NCI-H69 (cell line): ENCODE results near the gene KREMEN1.
A peak's percentile ranks its signal among the peaks of the same experiment; 100 is the strongest.
"Not testable (repeated sequence)": the region's sequence is repeated elsewhere in the genome, so short reads cannot be mapped to it uniquely, and the experiment has no call there.

ENCODE experiments used
- DNase-seq: peaks from one replicate; lab custom pipeline; 2025; lab: John Stamatoyannopoulos, UW

Gene KREMEN1

GRCh38 chr22:29079218-29079901, 6.5 kb downstream of the KREMEN1 start:
- peak; percentile 99 for DNase-seq

GRCh38 chr22:29080106-29080975, 7.5 kb downstream of the KREMEN1 start:
- DNase-seq = peak; percentile 98

GRCh38 chr22:29081517-29082236, 8.8 kb downstream of the KREMEN1 start:
- DNase-seq = peak; percentile 49

- no peak for DNase-seq
Measured at GRCh38 chr22:29082826-29083545, 10.2 kb downstream of the KREMEN1 start.

GRCh38 chr22:29083576-29083932, 10.7 kb downstream of the KREMEN1 start:
- DNase-seq = not testable (repeated sequence)

- no peak for DNase-seq
Measured at GRCh38 chr22:29083933-29084591, 11.2 kb downstream of the KREMEN1 start.

GRCh38 chr22:29087012-29087411, 14.2 kb downstream of the KREMEN1 start:
- DNase-seq = no peak

- no peak for DNase-seq
Measured at GRCh38 chr22:29088809-29089208, 16.0 kb downstream of the KREMEN1 start.

- DNase-seq = no peak
Measured at GRCh38 chr22:29089507-29089906, 16.7 kb downstream of the KREMEN1 start.

GRCh38 chr22:29090039-29090438, 17.2 kb downstream of the KREMEN1 start:
- DNase-seq = peak; percentile 73

- DNase-seq = peak; percentile 51
Measured at GRCh38 chr22:29092243-29092642, 19.4 kb downstream of the KREMEN1 start.

GRCh38 chr22:29093030-29093429, 20.2 kb downstream of the KREMEN1 start:
- DNase-seq = no peak

GRCh38 chr22:29093501-29094300, 20.9 kb downstream of the KREMEN1 start:
- no peak for DNase-seq

GRCh38 chr22:29095459-29095858, 22.6 kb downstream of the KREMEN1 start:
- peak; percentile 43 for DNase-seq

GRCh38 chr22:29096736-29097669, 24.2 kb downstream of the KREMEN1 start:
- peak; percentile 49 for DNase-seq

GRCh38 chr22:29098296-29098695, 25.5 kb downstream of the KREMEN1 start:
- DNase-seq = no peak

- peak; percentile 90 for DNase-seq
Measured at GRCh38 chr22:29102300-29102699, 29.5 kb downstream of the KREMEN1 start.

GRCh38 chr22:29103121-29103520, 30.3 kb downstream of the KREMEN1 start:
- peak; percentile 63 for DNase-seq

- peak; percentile 48 for DNase-seq
Measured at GRCh38 chr22:29105468-29105867, 32.6 kb downstream of the KREMEN1 start.
